Body of pancreas (tissue), 4 donors: ENCODE data around the gene SLC13A3.

Source experiments
- POLR2A ChIP-seq, 3 donors: fragments of 450-650 bp; IDR thresholded peaks; one replicate each; pipeline ENCODE4 v1.6.1; 2016; ENCODE audit warnings: antibody characterized with exemption in 3 of 3, mild to moderate bottlenecking in 2 of 3
- TF ChIP-seq, protein P1 (sequence below), 7 experiments: fragments of 450-650 bp in 4 of 7; fragments of 200-600 bp in 3 of 7; sonication (generic) in 3 of 7; IDR thresholded peaks; one replicate each; pipeline ENCODE4 v1.5.1; 2016 to 2019; ENCODE audit warnings: antibody characterized with exemption in 7 of 7

- TF ChIP-seq POLR2A (IDR thresholded peaks at IDR 0.05): no peak
- TF ChIP-seq, protein P1, sequence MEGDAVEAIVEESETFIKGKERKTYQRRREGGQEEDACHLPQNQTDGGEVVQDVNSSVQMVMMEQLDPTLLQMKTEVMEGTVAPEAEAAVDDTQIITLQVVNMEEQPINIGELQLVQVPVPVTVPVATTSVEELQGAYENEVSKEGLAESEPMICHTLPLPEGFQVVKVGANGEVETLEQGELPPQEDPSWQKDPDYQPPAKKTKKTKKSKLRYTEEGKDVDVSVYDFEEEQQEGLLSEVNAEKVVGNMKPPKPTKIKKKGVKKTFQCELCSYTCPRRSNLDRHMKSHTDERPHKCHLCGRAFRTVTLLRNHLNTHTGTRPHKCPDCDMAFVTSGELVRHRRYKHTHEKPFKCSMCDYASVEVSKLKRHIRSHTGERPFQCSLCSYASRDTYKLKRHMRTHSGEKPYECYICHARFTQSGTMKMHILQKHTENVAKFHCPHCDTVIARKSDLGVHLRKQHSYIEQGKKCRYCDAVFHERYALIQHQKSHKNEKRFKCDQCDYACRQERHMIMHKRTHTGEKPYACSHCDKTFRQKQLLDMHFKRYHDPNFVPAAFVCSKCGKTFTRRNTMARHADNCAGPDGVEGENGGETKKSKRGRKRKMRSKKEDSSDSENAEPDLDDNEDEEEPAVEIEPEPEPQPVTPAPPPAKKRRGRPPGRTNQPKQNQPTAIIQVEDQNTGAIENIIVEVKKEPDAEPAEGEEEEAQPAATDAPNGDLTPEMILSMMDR (IDR thresholded peaks at IDR 0.05): no peak
Observed at GRCh38 chr20:46592580-46593362, 58.5 kb downstream of the SLC13A3 start.
